Measurements from ENCODE around the gene DGCR6.
"Not testable (repeated sequence)": the region's sequence is repeated elsewhere in the genome, so short reads cannot be mapped to it uniquely, and the experiment has no call there.

- not testable (repeated sequence) for TF ChIP-seq EZH2 (IDR thresholded peaks at IDR 0.05; ENCODE audit: insufficient read depth, poor library complexity, severe bottlenecking); EZH2phosphoT487 (IDR thresholded peaks at IDR 0.05; ENCODE audit: insufficient read depth, low read depth)
Observed at GRCh38 chr22:18938691-18939090, 32.6 kb downstream of the DGCR6 start.
